T-helper 1 cell treated with Interleukin-12 subunit alpha and Interleukin-12 subunit beta and Interleukin-4 antibody, amounts not matched to agents 30 ng/mL and 1 ng/mL, for 36 hours (primary cell): Measurements from ENCODE around the gene NUCKS1. TPM values are rescaled to one million over a fixed set of nuclear protein-coding genes. Genes with fewer than 3 reads are reported as not detected.

ENCODE experiments used
- intact Hi-C: fragments of 100-400 bp; cut with micrococcal nuclease; formaldehyde crosslinking; loops from one replicate; pipeline ENCODE4 v1.15.1; 2024
- total RNA-seq: library from RNA; stranded (reverse); gene quantifications from 2 replicates; pipeline ENCODE4 v1.2.3, GENCODE V29; 2022

Gene NUCKS1
- total RNA-seq, 1 donor from 2014 or later, result 148 TPM

- intact Hi-C loops, result no loop called here
These were observed 74.0 kb downstream of the NUCKS1 start for GRCh38 chr1:205676002-205676401.

GRCh38 chr1:205675247-205675646 lies 74.7 kb downstream of the NUCKS1 start:
- intact Hi-C loops, result no loop called here

GRCh38 chr1:205672970-205673369 lies 77.0 kb downstream of the NUCKS1 start:
- intact Hi-C loops, result no loop called here

- intact Hi-C loops, result no loop called here
These were observed 77.5 kb downstream of the NUCKS1 start for GRCh38 chr1:205672395-205672889.

GRCh38 chr1:205670611-205671430 lies 79.2 kb downstream of the NUCKS1 start:
- intact Hi-C loops, result no loop called here

- intact Hi-C loops, result no loop called here
These were observed 79.9 kb downstream of the NUCKS1 start for GRCh38 chr1:205670150-205670446.

- intact Hi-C loops, result no loop called here
These were observed 80.4 kb downstream of the NUCKS1 start for GRCh38 chr1:205669341-205670149.

GRCh38 chr1:205668951-205669340 lies 81.0 kb downstream of the NUCKS1 start:
- intact Hi-C loops, result no loop called here

GRCh38 chr1:205667909-205668643 lies 81.9 kb downstream of the NUCKS1 start:
- intact Hi-C loops, result no loop called here

- intact Hi-C loops, result no loop called here
These were observed 83.4 kb downstream of the NUCKS1 start for GRCh38 chr1:205666372-205667166.

- intact Hi-C loops, result no loop called here
These were observed 84.6 kb downstream of the NUCKS1 start for GRCh38 chr1:205665201-205666045.

- intact Hi-C loops, result no loop called here
These were observed 85.5 kb downstream of the NUCKS1 start for GRCh38 chr1:205664399-205665017.

GRCh38 chr1:205663286-205663936 lies 86.6 kb downstream of the NUCKS1 start:
- intact Hi-C loops, result no loop called here

Other genes with a start within 250 kb of the NUCKS1 start
- 0.07 and 0.98 TPM in 2 replicates for gene CDK18, start 245.5 kb downstream of the NUCKS1 start, total RNA-seq
- gene ELK4, start 118.2 kb downstream of the NUCKS1 start, total RNA-seq, result 107 and 115 TPM in 2 replicates
- gene SLC45A3, start 69.7 kb downstream of the NUCKS1 start, total RNA-seq, result 0.27 and 0.29 TPM in 2 replicates
- gene RAB29, start 25.3 kb upstream of the NUCKS1 start, total RNA-seq, result 78.4 and 86.3 TPM in 2 replicates
- gene SLC41A1, start 63.0 kb upstream of the NUCKS1 start, total RNA-seq, result 19.8 and 19.9 TPM in 2 replicates
- 0.34 and 0.78 TPM in 2 replicates for gene PM20D1, start 100.0 kb upstream of the NUCKS1 start, total RNA-seq
- not detected in 2 replicates for gene SLC26A9, start 193.3 kb upstream of the NUCKS1 start, total RNA-seq